ENCODE data around the gene CYB5D1. TPM values are rescaled to one million over a fixed set of nuclear protein-coding genes. Genes with fewer than 3 reads are reported as not detected.
A peak's percentile ranks its signal among the peaks of the same experiment; 100 is the strongest.
"Not testable (repeated sequence)": the region's sequence is repeated elsewhere in the genome, so short reads cannot be mapped to it uniquely, and the experiment has no call there.

CYB5D1 gene
- total RNA-seq, 1 donor from 2014 or later = 6.9 TPM

- Mint-ChIP-seq H3K27me3 (ENCODE audit: low read depth) (no peaks in the 10 kb centered on the region), H3K4me1 (ENCODE audit: low read depth) (peaks cover 4% of the 10 kb centered on the region), H3K4me3 (ENCODE audit: unreplicated experiment) (no peak overlapping the region), H3K9me3 (ENCODE audit: low read depth) (no peaks in the 10 kb centered on the region), H3K27ac (ENCODE audit: unreplicated experiment) (no peak overlapping the region), H3K36me3 (ENCODE audit: low read depth) (no peaks in the 10 kb centered on the region)
- no peak for DNase-seq (ENCODE audit: low spot score)
- TF ChIP-seq CTCF (IDR thresholded peaks at IDR 0.05) = no peak
Observed at GRCh38 chr17:7859028-7859427, 1.2 kb downstream of the CYB5D1 start.

GRCh38 chr17:7862692-7863437, 5.1 kb downstream of the CYB5D1 start:
- H3K27ac Mint-ChIP-seq (ENCODE audit: unreplicated experiment) = no peak overlapping the region
- peaks cover 4% of the 10 kb centered on the region for H3K4me1 Mint-ChIP-seq (ENCODE audit: low read depth)
- peak; percentile 88 for TF ChIP-seq CTCF (IDR thresholded peaks at IDR 0.05)
- H3K4me3 Mint-ChIP-seq (ENCODE audit: unreplicated experiment) = no peak overlapping the region
- H3K36me3 Mint-ChIP-seq (ENCODE audit: low read depth) = peaks cover 8% of the 10 kb centered on the region
- H3K9me3 Mint-ChIP-seq (ENCODE audit: low read depth) = no peaks in the 10 kb centered on the region
- no peaks in the 10 kb centered on the region for H3K27me3 Mint-ChIP-seq (ENCODE audit: low read depth)
- no peak for DNase-seq (ENCODE audit: low spot score)

- H3K27ac Mint-ChIP-seq (ENCODE audit: unreplicated experiment); H3K27me3 Mint-ChIP-seq (ENCODE audit: low read depth); H3K4me1 Mint-ChIP-seq (ENCODE audit: low read depth); DNase-seq (ENCODE audit: low spot score); H3K4me3 Mint-ChIP-seq (ENCODE audit: unreplicated experiment); H3K9me3 Mint-ChIP-seq (ENCODE audit: low read depth): not testable (repeated sequence)
- H3K36me3 Mint-ChIP-seq (ENCODE audit: low read depth) = peaks cover 10% of the 10 kb centered on the region
Observed at GRCh38 chr17:7864384-7864783, 6.6 kb downstream of the CYB5D1 start.

- Mint-ChIP-seq H3K9me3 (ENCODE audit: low read depth) (no peaks in the 10 kb centered on the region), H3K27me3 (ENCODE audit: low read depth) (no peaks in the 10 kb centered on the region), H3K36me3 (ENCODE audit: low read depth) (peaks cover 10% of the 10 kb centered on the region), H3K27ac (ENCODE audit: unreplicated experiment) (no peak overlapping the region), H3K4me3 (ENCODE audit: unreplicated experiment) (no peak overlapping the region), H3K4me1 (ENCODE audit: low read depth) (peaks cover 4% of the 10 kb centered on the region)
- no peak for TF ChIP-seq CTCF (IDR thresholded peaks at IDR 0.05)
- no peak for DNase-seq (ENCODE audit: low spot score)
Observed at GRCh38 chr17:7864995-7865650, 7.3 kb downstream of the CYB5D1 start.

- Mint-ChIP-seq H3K36me3 (ENCODE audit: low read depth) (peaks cover 10% of the 10 kb centered on the region), H3K4me1 (ENCODE audit: low read depth) (no peaks in the 10 kb centered on the region), H3K4me3 (ENCODE audit: unreplicated experiment) (no peak overlapping the region), H3K27ac (ENCODE audit: unreplicated experiment) (no peak overlapping the region), H3K27me3 (ENCODE audit: low read depth) (no peaks in the 10 kb centered on the region), H3K9me3 (ENCODE audit: low read depth) (no peaks in the 10 kb centered on the region)
- no peak for DNase-seq (ENCODE audit: low spot score)
- no peak for TF ChIP-seq CTCF (IDR thresholded peaks at IDR 0.05)
Observed at GRCh38 chr17:7867881-7868329, 10.1 kb downstream of the CYB5D1 start.

Measured in chondrocyte (in vitro differentiated cells).